HepG2 (cell line): ENCODE data around the gene SRBD1. TPM values are rescaled to one million over a fixed set of nuclear protein-coding genes. Genes with fewer than 3 reads are reported as not detected.
A peak's percentile ranks its signal among the peaks of the same experiment; 100 is the strongest.

ENCODE experiments used
- CREM ChIP-seq, 2 experiments: sonication (generic) in 1 of 2; formaldehyde crosslinking in 1 of 2; IDR thresholded peaks; 2 replicates each; pipeline versions ENCODE4 v1.4.0 to v1.6.1; 2016 to 2020; ENCODE audit warnings: antibody characterized with exemption in 1 of 2, mild to moderate bottlenecking in 1 of 2, missing genetic modification reagents in 1 of 2
- KDM3A ChIP-seq: IDR thresholded peaks from 2 replicates; pipeline ENCODE4 v1.6.1; 2018; ENCODE audit warnings: low read depth, missing compliant biosample characterization
- KIAA2018 ChIP-seq: sonication (generic); formaldehyde crosslinking; IDR thresholded peaks from 2 replicates; pipeline ENCODE4 v1.5.0; 2020; ENCODE audit warnings: mild to moderate bottlenecking, missing genetic modification reagents, borderline replicate concordance
- POLR2AphosphoS2 ChIP-seq: IDR thresholded peaks from 2 replicates; pipeline ENCODE4 v1.6.1; 2011; ENCODE audit warnings: low read depth, low read length, improper control_type of control experiment
- PRDM10 ChIP-seq: sonication (generic); formaldehyde crosslinking; IDR thresholded peaks from 2 replicates; pipeline ENCODE4 v1.4.0; 2020; ENCODE audit warnings: low read depth, missing genetic modification reagents
- THYN1 ChIP-seq: sonication (generic); formaldehyde crosslinking; IDR thresholded peaks from 2 replicates; pipeline ENCODE4 v1.8.1; 2023; ENCODE audit warnings: low read depth, mild to moderate bottlenecking, moderate library complexity, missing genetic modification reagents, borderline replicate concordance
- UBTF ChIP-seq: sonication (generic); formaldehyde crosslinking; IDR thresholded peaks from 2 replicates; pipeline ENCODE4 v1.4.0; 2020; ENCODE audit warnings: mild to moderate bottlenecking, missing genetic modification reagents
- ZC3H13 ChIP-seq: sonication (generic); formaldehyde crosslinking; IDR thresholded peaks from 2 replicates; pipeline ENCODE4 v1.8.1; 2023; ENCODE audit warnings: mild to moderate bottlenecking, missing genetic modification reagents, moderate library complexity
- ZNF207 ChIP-seq: fragments of 450-650 bp; IDR thresholded peaks from 2 replicates; pipeline ENCODE4 v1.6.1; 2016; ENCODE audit warnings: antibody characterized with exemption, borderline replicate concordance
- ZNF251 ChIP-seq: sonication (generic); formaldehyde crosslinking; IDR thresholded peaks from 2 replicates; pipeline ENCODE4 v1.9.0; 2021; ENCODE audit warnings: mild to moderate bottlenecking, missing genetic modification reagents
- ZNF512 ChIP-seq: sonication (generic); formaldehyde crosslinking; IDR thresholded peaks from 2 replicates; pipeline ENCODE4 v1.4.0; 2020; ENCODE audit warnings: mild to moderate bottlenecking, missing genetic modification reagents
- polyA plus RNA-seq, 8 experiments: library from polyadenylated mRNA; depleted of rRNA in 3 of 8; stranded (reverse) in 7 of 8; unstranded in 1 of 8; fragments of >200 nt; fragmentation: Illumina TruSeq in 4 of 8; extraction: Trizol in 4 of 8; gene quantifications; 2 replicates each; pipeline versions ENCODE4 v1.2.1 to v1.2.3, GENCODE V29; 2011 to 2016; ENCODE audit warnings: low read depth in 4 of 8, missing spikeins in 1 of 8, mixed read lengths in 1 of 8; ENCODE audit not compliant: insufficient read depth in 1 of 8
- total RNA-seq, 5 experiments: library from RNA; depleted of rRNA; stranded (reverse); fragments of >200 nt; fragmentation: Illumina TruSeq; extraction: Trizol; gene quantifications; 2 replicates each; pipeline ENCODE4 v1.2.3, GENCODE V29; 2016; ENCODE audit warnings: low read depth in 1 of 5

The SRBD1 gene
- total and polyA plus RNA-seq, 2 of the 13 experiments (the other 11 are each of a cell fraction or from before 2014, with no cell fraction given): 3.2 to 23.9 TPM

- peak; percentile 88; the same call in 1 of the 2 replicates for TF ChIP-seq ZC3H13
- no peak for TF ChIP-seq THYN1 (CRISPR knock-in tag)
- no peak for TF ChIP-seq ZNF251 (CRISPR knock-in tag)
- no peak for TF ChIP-seq POLR2AphosphoS2
- 0 out of 2 replicates have a peak, but pooled peaks have one; percentile 34 for TF ChIP-seq PRDM10 (CRISPR knock-in tag)
- TF ChIP-seq KIAA2018 (CRISPR knock-in tag): no peak
- TF ChIP-seq KDM3A: peak; percentile 84; the same call in 1 of the 2 replicates
- peak; percentile 91 for TF ChIP-seq UBTF (CRISPR knock-in tag)
- TF ChIP-seq ZNF207: no peak
- TF ChIP-seq CREM (IDR thresholded peaks at IDR 0.05): peak; percentile 66
- 0 out of 2 replicates have a peak, but pooled peaks have one; percentile 18 for TF ChIP-seq CREM (CRISPR knock-in tag; IDR thresholded peaks at IDR 0.05)
- TF ChIP-seq ZNF512 (CRISPR knock-in tag): no peak
Observed at GRCh38 chr2:45650851-45651414, 39.9 kb upstream of the SRBD1 start (continued).
